ENCODE results near the gene CCDC127.

Gene CCDC127

DNA sequence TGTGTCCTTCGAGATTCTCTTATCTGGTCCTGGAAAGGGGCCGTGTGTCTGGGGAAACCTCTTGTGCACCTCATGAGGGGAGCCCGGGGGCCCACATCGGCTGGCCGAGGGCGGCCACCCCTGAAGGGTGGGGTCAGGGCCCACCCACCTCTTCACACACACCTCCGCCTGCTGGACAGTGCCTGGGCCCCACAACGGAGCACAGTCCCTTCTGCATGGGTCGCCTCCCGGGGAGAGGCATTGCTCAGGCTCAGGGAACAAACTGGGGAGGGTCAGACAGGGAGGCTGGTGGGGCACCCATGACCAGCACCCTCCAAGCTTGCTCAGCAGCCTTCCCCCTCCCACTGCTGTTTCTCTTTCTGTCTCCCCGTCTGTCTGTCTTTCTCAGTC lies 28.0 kb downstream of the CCDC127 start:
- no peak for DNase-seq (ENCODE audit: low spot score)

- DNase-seq (ENCODE audit: low spot score) = no peak
Observed at GRCh38 chr5:189486-189885, 28.5 kb downstream of the CCDC127 start.

DNA sequence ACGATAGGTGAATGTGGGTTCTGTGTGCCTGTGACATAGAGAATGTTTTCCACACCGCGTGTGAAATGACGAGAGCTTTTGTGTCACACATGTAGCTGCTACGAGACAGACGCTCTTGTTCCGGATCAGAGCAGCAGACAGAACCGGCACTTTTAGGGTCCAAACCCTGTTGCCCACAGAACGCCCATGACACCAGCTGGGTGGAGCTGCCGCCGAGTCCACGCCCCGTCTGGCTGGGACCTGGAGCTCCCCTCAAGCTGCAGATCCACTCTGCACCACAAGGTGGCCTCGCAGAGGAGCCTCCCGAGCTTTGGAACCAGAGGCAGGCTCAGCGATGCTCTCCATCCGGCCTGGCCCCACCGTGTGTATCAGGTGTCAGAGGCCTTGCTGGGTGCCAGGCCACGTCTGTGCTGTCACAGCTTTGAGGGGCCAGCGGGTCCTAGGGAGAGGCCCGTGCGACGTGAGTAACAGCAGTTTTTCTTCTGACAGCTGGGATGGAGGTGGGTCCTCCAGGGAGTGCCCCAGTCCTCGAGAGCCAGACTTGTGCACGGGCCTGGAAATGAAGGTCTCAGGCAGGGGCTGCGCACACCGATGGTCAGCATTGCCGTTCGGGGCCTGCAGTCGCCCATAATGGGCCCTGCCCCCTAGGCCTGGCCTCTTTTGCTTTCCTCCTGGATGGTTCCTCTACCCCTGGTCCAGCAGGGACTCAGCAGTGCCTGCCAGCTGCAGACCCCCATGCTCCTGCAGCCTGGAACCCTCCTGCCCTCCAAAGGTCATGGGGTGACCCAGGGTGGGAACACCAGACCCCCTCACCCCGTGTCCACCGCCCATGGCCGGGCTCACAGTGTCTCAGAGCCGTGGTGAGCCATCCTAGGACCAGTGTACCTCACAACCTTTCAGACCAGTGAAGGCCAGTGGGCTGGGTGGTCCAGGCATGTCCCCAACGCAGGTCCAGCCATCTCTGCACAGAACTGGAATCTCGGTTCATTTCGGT lies 29.2 kb downstream of the CCDC127 start:
- DNase-seq (ENCODE audit: low spot score) = peak; percentile 96

GRCh38 chr5:187617-188451 lies 30.1 kb downstream of the CCDC127 start:
- DNase-seq (ENCODE audit: low spot score) = no peak

DNA sequence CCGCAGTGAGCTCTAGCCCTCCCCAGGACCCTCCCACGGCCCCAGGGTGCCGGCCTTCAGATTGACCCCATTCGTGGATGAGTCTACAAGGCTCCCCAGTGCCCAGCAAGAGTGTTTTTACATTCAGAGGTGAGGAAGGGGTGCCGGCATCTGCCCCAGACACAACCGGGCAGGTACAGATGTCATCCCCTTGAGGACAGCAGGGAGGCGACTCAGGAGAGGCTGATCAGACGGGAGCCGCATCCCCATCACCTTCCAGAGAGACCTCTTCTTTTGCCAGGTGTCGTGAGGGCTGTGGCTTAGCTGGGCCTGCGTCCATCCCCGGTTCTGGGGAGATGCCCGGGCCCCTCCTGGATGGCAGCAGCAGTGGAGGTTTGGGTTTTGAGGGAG lies 30.9 kb downstream of the CCDC127 start:
- no peak for DNase-seq (ENCODE audit: low spot score)

DNA sequence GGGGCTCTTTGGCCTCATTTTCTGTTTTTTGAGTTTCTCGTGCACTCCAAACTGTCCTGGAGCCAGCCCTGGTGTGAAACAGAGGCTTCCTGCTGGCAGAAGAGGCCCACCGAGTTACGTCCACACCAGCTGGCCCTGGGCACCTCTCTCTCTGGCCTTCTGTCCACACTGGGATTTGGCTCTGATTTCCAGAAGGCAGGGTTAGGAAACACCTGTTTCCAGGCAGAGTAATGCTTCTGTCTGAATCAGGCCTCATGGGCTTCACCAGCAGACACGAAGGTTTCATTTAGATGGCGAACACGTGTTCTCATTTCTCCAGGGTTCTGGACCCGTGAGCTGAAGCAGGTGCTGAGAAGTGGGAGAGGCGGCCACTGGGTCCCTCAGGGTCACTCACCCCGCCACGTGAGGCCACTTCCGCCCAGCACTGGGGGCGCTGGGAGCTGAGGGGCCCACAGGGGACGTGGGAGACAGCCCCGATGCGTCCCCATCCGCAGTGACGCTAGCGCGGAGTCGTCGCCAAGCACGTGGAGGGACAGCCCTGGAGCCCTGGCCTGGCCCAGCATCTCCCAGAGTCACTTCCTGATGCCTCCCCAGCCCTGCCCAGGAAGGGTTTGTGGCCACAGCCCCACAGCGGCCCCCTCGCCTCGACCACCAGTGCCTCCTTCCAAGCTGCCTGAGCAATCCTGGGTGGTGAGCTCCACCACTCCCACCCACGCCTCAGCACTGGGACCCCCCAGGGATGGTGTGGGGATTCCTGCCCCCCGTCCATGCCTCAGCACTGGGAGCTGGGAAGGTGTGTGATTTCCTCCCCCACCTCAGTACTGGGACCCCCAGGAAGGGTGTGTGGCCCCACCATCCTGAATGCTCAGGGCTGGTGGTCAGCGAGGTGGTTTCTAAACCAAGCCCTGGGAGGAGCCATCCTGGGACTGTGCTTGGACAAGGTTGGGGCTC lies 31.6 kb downstream of the CCDC127 start:
- DNase-seq (ENCODE audit: low spot score) = no peak

DNA sequence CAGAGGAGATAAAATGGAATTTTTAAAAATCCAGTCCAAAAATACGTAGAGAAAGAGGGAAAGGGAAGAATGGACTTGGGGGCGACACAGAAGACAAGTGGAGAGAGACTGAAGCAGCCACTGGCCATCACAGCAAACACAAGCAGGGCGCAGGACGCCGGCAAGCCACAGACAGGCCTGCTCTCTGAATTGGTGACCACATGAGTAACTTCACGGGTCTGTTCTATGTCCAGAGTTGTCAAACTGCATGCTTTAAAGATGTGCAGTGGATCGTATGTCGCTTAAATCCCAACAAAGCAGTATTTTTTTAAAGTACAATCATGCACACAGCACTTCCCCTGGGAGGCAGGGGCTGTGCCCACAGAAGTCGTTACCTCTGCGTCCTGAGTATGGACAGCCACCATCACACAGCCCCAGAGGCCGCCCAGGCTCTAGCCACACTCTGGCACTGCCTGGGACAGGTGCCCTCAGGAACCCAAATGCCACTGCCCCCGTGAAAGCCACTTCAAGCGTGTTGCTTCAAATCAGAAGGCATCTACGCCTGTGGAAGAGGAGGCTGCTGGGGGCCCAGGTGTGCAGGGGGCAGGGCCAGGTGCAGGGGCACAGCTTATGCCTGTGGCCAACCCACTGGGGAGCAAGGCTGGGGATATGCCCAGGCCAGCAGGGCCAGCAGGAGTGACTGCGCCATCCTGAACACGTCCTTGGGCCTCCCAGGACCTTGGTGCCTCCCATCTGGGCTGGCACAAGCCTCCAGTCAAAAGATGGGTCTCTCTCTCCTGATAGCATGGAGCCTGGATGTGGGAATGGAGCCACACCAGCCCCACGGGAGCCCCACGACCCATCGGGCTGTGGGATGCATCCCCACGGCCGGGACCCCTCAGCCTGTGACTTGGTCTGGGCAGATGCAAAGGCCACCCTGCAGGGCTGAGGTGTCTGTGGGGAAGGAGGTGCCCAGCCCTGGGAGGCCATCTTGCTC lies 32.6 kb downstream of the CCDC127 start:
- no peak for DNase-seq (ENCODE audit: low spot score)

GRCh38 chr5:184471-184870 lies 33.5 kb downstream of the CCDC127 start:
- no peak for DNase-seq (ENCODE audit: low spot score)

- DNase-seq (ENCODE audit: low spot score) = no peak
Observed at GRCh38 chr5:182126-182525, 35.8 kb downstream of the CCDC127 start.

- DNase-seq (ENCODE audit: low spot score) = no peak
Observed at GRCh38 chr5:181566-181965, 36.4 kb downstream of the CCDC127 start.

GRCh38 chr5:181160-181559 lies 36.8 kb downstream of the CCDC127 start:
- no peak for DNase-seq (ENCODE audit: low spot score)

GRCh38 chr5:180286-180918 lies 37.6 kb downstream of the CCDC127 start:
- DNase-seq (ENCODE audit: low spot score) = no peak

- DNase-seq (ENCODE audit: low spot score) = no peak
Observed at GRCh38 chr5:179401-179800, 38.6 kb downstream of the CCDC127 start.

DNA sequence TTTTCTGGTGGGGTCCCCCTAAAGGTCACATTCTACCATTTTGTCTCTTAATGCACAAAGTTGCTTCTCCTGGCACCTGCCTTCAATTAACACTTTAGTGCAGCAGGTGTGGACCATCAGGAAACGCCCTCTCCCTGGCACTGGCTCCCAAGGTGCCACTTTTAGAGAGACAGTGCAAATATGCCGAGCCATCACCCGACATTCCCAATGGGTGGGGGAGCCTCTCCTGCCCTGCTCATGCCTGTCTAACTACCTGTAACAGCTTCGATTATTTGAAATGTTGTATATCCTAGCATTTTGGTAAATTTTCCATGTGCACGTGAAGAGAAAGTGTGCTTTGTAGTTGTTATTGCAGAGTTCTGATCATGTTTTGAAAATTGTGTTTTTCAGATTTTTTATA lies 39.8 kb downstream of the CCDC127 start:
- no peak for DNase-seq (ENCODE audit: low spot score)

GRCh38 chr5:176296-176823 lies 41.6 kb downstream of the CCDC127 start:
- DNase-seq (ENCODE audit: low spot score) = no peak

DNA sequence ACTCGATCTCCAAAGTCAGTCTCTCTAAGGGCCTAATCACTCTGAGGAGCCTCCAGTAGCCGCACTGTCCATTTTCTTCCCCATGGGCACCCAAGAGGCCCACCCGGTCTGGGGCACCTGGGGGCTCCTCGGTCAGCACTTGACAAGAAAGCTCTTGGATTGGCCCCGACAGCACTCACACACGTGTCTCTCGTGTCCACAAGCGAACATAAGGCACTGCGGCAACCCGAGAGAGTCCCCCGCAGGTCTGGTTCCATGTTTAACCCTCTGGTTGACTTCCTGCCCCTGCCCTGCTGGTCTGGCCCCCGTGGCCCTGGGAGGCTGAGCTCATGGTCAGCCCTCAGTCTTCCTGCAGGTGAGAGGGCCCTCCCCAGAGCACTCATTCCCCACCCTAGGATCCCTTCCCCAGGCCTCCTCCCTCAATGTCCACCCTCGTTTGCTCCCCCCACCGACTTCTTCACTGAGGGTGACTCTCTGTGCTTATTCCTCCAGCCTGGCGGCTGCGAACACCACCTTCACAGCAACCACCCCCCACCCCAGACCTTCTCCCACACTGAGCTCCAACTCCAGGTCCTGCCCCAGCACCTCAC lies 43.0 kb downstream of the CCDC127 start:
- no peak for DNase-seq (ENCODE audit: low spot score)

- no peak for DNase-seq (ENCODE audit: low spot score)
Observed at GRCh38 chr5:174291-174600, 43.7 kb downstream of the CCDC127 start.

DNA sequence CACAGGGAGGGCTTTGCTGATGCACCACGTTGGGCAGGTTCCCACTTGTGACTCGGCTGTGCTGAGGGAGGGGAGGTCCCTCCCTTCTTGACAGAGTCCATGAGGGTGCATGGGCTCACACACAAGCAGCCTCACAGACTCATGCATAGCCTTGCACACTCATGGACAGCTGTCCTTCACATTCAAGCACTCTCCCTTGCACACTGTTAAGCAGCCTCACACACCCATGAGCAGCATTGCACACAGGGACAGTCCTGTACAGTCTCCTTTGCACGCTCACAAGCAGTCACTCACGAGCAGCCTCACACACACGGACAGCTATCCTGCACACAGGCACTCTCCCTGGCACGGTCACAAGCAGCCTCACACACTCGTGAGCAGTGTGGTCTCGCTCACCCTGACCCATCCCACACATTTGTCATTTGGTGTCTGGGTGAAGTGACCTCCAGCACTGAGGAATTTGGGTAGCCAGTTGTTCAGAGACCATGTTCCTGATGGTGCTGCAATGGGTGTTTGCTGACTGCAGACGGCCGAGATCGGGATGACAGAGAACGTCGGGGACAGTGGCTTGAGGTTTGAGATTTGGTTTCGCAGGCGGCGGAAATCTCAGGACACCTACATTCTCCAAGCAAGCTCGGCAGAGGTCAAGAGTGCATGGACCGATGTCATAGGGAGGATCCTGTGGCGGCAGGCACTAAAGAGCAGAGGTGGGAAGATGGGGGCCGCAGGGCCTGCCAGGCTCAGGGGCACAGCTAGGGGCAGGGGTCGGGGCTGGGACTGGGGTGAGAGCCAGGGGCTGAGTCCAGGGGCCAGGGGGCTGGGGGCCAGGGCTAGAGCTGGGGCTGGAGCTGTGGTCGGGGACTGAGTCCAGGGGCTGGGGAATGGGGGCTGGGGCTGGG lies 44.3 kb downstream of the CCDC127 start:
- DNase-seq (ENCODE audit: low spot score) = no peak

DNA sequence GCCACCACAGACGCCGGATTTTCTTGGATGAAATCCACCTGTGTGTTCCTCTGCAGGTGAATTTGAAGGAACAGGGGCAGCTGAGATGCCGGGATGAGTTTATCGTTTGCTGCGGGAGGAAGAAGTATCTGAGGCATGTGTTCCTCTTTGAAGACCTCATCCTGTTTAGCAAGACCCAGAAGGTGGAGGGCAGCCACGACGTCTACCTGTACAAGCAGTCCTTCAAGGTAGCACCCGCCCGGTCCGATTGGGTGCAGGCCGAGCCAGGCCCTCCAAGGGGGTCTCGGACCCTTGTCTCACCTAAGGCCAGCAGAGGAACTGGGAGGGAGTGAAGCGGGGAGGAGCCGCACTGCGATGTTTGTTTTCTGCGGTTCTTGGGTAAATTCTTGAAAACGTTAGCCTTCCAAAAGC lies 45.1 kb downstream of the CCDC127 start:
- DNase-seq (ENCODE audit: low spot score) = no peak

All from HuH-7.5 (cell line).